Activated CD4-positive, alpha-beta T cell treated with anti-CD3 and anti-CD28 coated beads for 36 hours (primary cell): ENCODE data around the gene UVRAG. TPM values are rescaled to one million over a fixed set of nuclear protein-coding genes. Genes with fewer than 3 reads are reported as not detected.

Experiments used
- ATAC-seq: fragments of 200-7000 bp; cut with Tn5 transposase; one replicate; pipeline ENCODE4 v1.10.0; 2021; ENCODE audit warnings: mild to moderate bottlenecking, moderate library complexity
- CTCF ChIA-PET: fragments of 350-600 bp; sonication (Branson Sonifier 250); formaldehyde crosslinking; loops from one replicate; lab custom pipeline; 2021; ENCODE audit warnings: antibody characterized with exemption; lab: Charles Lee
- POLR2A ChIA-PET: fragments of 350-600 bp; sonication (Branson Sonifier 250); formaldehyde crosslinking; loops from one replicate; lab custom pipeline; 2021; ENCODE audit warnings: antibody characterized with exemption, inconsistent platforms; lab: Charles Lee
- DNase-seq: peaks from one replicate; pipeline ENCODE4 v3.0.0-alpha.2; 2020
- H3K27ac Mint-ChIP-seq: one replicate; pipeline ENCODE4 v1.8.0; 2021; ENCODE audit warnings: mixed read lengths
- H3K27me3 Mint-ChIP-seq: one replicate; pipeline ENCODE4 v1.8.0; 2021; ENCODE audit warnings: mixed read lengths
- H3K36me3 Mint-ChIP-seq: one replicate; pipeline ENCODE4 v1.8.0; 2021; ENCODE audit warnings: low read depth, mixed read lengths
- H3K4me1 Mint-ChIP-seq: one replicate; pipeline ENCODE4 v1.8.0; 2021; ENCODE audit warnings: mixed read lengths
- H3K4me3 Mint-ChIP-seq: one replicate; pipeline ENCODE4 v1.8.0; 2021; ENCODE audit warnings: mild to moderate bottlenecking, moderate library complexity, mixed read lengths
- H3K9me3 Mint-ChIP-seq: one replicate; pipeline ENCODE4 v1.8.0; 2021; ENCODE audit warnings: low read depth, mixed read lengths
- intact Hi-C, 2 experiments: fragments of 100-400 bp; cut with DNase I in 1 of 2; cut with micrococcal nuclease in 1 of 2; formaldehyde crosslinking; loops; one replicate each; pipeline versions ENCODE4 v1.14.2 to v1.15.1; 2022 to 2024; cut with DNase I, micrococcal nuclease
- total RNA-seq, 2 experiments: library from RNA; stranded (reverse); gene quantifications; one replicate each; pipeline ENCODE4 v1.2.3, GENCODE V29; 2021

UVRAG gene
- total RNA-seq, 2 experiments from 2014 or later, result 11.4 to 13.4 TPM

DNA sequence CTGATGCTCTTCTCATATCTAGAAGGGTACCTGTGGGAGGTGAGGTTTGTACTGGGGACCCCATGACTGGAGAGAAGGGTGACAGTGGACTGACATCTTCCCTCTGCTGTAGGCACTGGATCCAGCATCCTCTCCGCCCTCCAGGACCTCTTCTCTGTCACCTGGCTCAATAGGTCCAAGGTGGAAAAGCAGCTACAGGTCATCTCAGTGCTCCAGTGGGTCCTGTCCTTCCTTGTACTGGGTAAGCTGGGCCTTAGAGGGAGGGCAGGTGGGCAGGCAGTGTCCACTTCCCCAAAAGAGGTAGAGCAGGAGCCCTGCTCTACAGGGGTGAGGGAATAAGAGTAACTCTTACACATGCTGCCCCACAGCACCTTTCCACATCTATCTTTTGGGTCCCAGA lies 30.5 kb upstream of the UVRAG start:
- DNase-seq (no peak), ATAC-seq (no peak)
- H3K27me3 Mint-ChIP-seq, result no peaks in the 10 kb centered on the region
- CTCF ChIA-PET, result no interaction called here
- no peaks in the 10 kb centered on the region for H3K4me1 Mint-ChIP-seq
- no peak overlapping the region for H3K4me3 Mint-ChIP-seq
- H3K27ac Mint-ChIP-seq, result no peak overlapping the region
- H3K9me3 Mint-ChIP-seq, result no peaks in the 10 kb centered on the region
- intact Hi-C loops, result no loop called here
- POLR2A ChIA-PET, result no interaction called here
- H3K36me3 Mint-ChIP-seq, result no peaks in the 10 kb centered on the region

DNA sequence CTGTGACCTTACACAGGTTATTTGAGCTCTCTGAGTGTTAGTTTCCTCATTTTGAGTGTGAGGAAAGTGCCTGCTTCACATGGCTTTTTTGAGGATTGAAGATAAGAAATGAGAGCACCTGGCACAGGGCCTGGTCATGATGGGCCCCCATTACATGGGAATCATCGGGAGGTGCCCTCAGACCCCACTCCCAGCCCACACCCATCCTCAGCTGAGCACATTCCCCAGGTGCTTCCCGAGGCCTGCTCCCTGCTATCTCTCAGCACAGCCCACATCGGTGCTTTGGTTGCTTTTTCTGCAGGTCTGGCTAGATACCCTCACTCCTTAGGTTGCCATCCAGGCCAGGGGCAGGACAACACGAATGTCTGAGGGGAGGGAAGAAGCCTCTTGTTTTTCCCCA lies 29.8 kb upstream of the UVRAG start:
- H3K4me3 Mint-ChIP-seq, result no peak overlapping the region

GRCh38 chr11:75786101-75786736 lies 28.8 kb upstream of the UVRAG start:
- no peak overlapping the region for H3K27ac Mint-ChIP-seq
- no peaks in the 10 kb centered on the region for H3K4me1 Mint-ChIP-seq
- no peaks in the 10 kb centered on the region for H3K27me3 Mint-ChIP-seq
- DNase-seq, result no peak
- H3K4me3 Mint-ChIP-seq, result no peak overlapping the region
- no peak for ATAC-seq
- ChIA-PET CTCF (interaction anchor here (0.7 to 0.8 kb wide), 2 partner anchors 17 to 81 kb away, joined by 3 to 4 read pairs; partner anchors contain the start of gene DGAT2), POLR2A (no interaction called here)
- H3K36me3 Mint-ChIP-seq, result no peaks in the 10 kb centered on the region
- intact Hi-C loops, result no loop called here
- no peaks in the 10 kb centered on the region for H3K9me3 Mint-ChIP-seq

More for the DNA sequence above, 29.8 kb upstream of the UVRAG start:
- H3K36me3 Mint-ChIP-seq, result no peaks in the 10 kb centered on the region
- H3K27ac Mint-ChIP-seq, result no peak overlapping the region
- ATAC-seq, result no peak
- no peak for DNase-seq
- ChIA-PET CTCF (no interaction called here), POLR2A (no interaction called here)
- H3K27me3 Mint-ChIP-seq, result no peaks in the 10 kb centered on the region
- H3K9me3 Mint-ChIP-seq, result no peaks in the 10 kb centered on the region
- no peaks in the 10 kb centered on the region for H3K4me1 Mint-ChIP-seq
- intact Hi-C loops, result no loop called here

DNA sequence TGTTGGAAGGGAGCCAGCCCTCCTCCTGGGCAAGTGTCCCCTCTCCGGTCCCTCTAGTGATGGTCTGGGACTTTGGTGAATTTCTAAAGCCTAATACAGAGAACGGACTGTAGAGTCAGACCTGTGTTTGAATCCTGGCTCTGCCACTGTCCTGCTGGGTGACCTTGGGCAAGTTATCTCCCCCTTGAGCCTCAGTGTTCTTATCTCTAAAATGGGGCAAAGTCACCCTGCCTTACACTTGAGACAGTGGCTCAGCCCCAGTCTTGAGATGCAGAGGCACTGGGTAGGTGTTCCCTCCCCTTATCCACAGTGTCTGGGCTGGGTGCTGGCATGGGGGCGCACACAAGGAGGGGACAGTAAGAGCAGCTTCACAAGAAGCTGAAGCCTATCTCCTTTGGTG lies 25.5 kb upstream of the UVRAG start:
- Mint-ChIP-seq H3K36me3 (no peaks in the 10 kb centered on the region), H3K4me1 (no peaks in the 10 kb centered on the region), H3K27me3 (no peaks in the 10 kb centered on the region), H3K9me3 (no peaks in the 10 kb centered on the region), H3K27ac (no peak overlapping the region), H3K4me3 (no peak overlapping the region)
- POLR2A ChIA-PET, result no interaction called here
- DNase-seq, result no peak
- CTCF ChIA-PET, result interaction anchor here (0.7 kb wide), 1 partner anchor 358 kb away, joined by 3 read pairs; no protein-coding TSS in a partner anchor
- no peak for ATAC-seq
- intact Hi-C loops, result no loop called here

- Mint-ChIP-seq H3K9me3 (no peaks in the 10 kb centered on the region), H3K27ac (no peak overlapping the region), H3K27me3 (no peaks in the 10 kb centered on the region), H3K36me3 (no peaks in the 10 kb centered on the region), H3K4me3 (no peak overlapping the region), H3K4me1 (no peaks in the 10 kb centered on the region)
- intact Hi-C loops, result no loop called here
- no peak for DNase-seq
- POLR2A ChIA-PET, result no interaction called here
- CTCF ChIA-PET, result no interaction called here
- no peak for ATAC-seq
These were observed 24.0 kb upstream of the UVRAG start for GRCh38 chr11:75790986-75791385.

GRCh38 chr11:75792127-75792731 lies 22.8 kb upstream of the UVRAG start:
- ATAC-seq (no peak), DNase-seq (no peak)
- H3K4me3 Mint-ChIP-seq, result no peak overlapping the region
- no peaks in the 10 kb centered on the region for H3K36me3 Mint-ChIP-seq
- H3K9me3 Mint-ChIP-seq, result no peaks in the 10 kb centered on the region
- POLR2A ChIA-PET, result interaction anchor here (0.6 kb wide), 1 partner anchor 932 kb away, joined by 3 read pairs; no protein-coding TSS in a partner anchor
- no peaks in the 10 kb centered on the region for H3K4me1 Mint-ChIP-seq
- no peak overlapping the region for H3K27ac Mint-ChIP-seq
- CTCF ChIA-PET, result no interaction called here
- intact Hi-C loops, result no loop called here
- no peaks in the 10 kb centered on the region for H3K27me3 Mint-ChIP-seq

DNA sequence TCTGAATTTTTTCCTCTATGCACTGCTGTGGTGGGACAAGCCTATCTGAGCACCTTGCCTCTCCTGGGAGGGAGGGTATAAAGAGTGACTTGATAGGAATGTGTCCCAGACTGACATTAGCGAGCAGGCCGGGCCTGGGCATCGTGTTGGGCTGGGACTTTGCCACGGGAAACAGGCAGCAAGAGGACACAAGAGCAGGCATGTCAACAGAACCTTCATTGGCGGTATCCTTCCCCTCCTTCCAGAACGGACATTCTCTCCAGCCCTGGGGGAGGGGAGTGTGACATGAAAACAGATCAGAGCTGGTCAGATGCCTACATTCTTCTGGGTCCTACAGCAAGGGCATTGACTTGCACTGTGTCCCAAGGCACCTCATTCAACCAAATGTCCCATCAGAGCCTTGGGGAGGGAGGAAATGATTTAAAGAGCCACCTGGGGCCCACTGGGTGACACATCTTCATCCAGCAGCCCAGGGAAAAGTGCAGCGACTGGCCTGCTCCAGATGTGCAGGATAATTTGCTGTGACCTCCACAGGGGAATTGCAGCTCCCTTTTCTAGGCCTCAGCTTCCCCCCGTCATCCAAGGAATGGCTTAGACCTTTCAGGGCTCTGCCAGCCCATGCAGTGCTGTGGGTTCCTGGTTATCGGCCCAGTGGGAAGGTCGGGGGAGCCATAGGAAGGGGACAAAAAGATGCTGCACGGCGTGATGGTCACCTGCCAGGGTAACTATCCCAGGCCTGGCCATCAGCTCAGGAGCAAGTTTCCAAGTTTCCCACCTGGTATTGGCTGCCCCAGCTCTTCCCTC lies 21.8 kb upstream of the UVRAG start:
- POLR2A ChIA-PET, result interaction anchor here (0.6 kb wide), 1 partner anchor 931 kb away, joined by 3 read pairs; no protein-coding TSS in a partner anchor
- CTCF ChIA-PET, result interaction anchor here (0.5 to 1.5 kb wide), 3 partner anchors 11 to 124 kb away, joined by 3 read pairs; partner anchors contain the start of gene MAP6
- ATAC-seq (no peak), DNase-seq (no peak)
- H3K27me3 Mint-ChIP-seq, result no peaks in the 10 kb centered on the region
- no peak overlapping the region for H3K27ac Mint-ChIP-seq
- no peaks in the 10 kb centered on the region for H3K4me1 Mint-ChIP-seq
- H3K4me3 Mint-ChIP-seq, result no peak overlapping the region
- intact Hi-C loops, result no loop called here
- H3K36me3 Mint-ChIP-seq, result no peaks in the 10 kb centered on the region
- no peaks in the 10 kb centered on the region for H3K9me3 Mint-ChIP-seq

GRCh38 chr11:75793966-75794365 lies 21.0 kb upstream of the UVRAG start:
- no peaks in the 10 kb centered on the region for H3K36me3 Mint-ChIP-seq
- intact Hi-C loops, result no loop called here
- no peak overlapping the region for H3K4me3 Mint-ChIP-seq

DNA sequence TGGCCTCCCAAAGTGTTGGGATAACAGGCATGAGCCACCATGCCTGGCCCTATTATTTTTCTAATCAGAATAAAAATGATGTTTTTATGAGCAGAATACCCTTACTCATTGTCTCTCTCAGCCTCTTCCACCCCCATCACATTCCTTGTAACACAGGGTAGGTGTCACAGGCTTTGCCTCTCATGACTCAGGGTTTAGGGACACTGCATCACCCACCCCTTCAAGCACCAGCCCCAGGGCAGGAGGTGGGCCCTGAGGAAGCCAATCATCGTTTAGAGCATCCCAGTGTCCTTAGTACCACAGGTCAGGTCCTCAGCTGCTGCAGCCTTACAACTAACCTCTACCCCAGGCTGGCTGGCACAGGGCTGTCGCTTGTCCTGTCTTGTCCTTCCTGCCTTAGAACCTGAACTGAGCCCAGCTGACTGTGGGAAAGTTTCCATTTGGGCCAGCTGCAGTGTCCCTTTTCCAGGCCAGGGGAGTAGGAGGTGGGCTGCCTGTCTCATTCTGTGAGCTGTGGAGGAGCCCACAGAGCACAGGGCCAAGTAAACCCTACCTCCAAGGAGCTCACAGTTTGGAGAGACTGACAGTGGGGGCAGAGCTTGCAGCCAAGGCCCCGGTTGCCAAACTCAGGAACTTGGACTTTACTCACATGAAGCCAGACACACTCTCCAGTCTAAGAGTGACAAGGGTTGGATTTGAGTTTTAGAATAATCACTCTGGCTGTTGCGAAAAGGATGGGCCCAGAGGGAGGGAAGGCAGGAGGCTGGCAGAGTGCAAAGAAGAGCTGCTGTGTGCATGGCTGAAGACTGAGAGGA lies 19.5 kb upstream of the UVRAG start:
- Mint-ChIP-seq H3K36me3 (no peaks in the 10 kb centered on the region), H3K27me3 (no peaks in the 10 kb centered on the region), H3K4me3 (no peak overlapping the region), H3K27ac (no peak overlapping the region), H3K4me1 (no peaks in the 10 kb centered on the region), H3K9me3 (no peaks in the 10 kb centered on the region)
- DNase-seq (no peak), ATAC-seq (no peak)
- CTCF ChIA-PET, result interaction anchor here (0.6 to 1.2 kb wide), 4 partner anchors 8 to 1003 kb away, joined by 3 to 7 read pairs (median 3); no protein-coding TSS in a partner anchor
- POLR2A ChIA-PET, result no interaction called here
- intact Hi-C loops, result no loop called here

More at GRCh38 chr11:75793966-75794365, 21.0 kb upstream of the UVRAG start:
- Mint-ChIP-seq H3K4me1 (no peaks in the 10 kb centered on the region), H3K27me3 (no peaks in the 10 kb centered on the region), H3K9me3 (no peaks in the 10 kb centered on the region), H3K27ac (no peak overlapping the region)
- ChIA-PET POLR2A (no interaction called here), CTCF (interaction anchor here (0.6 to 1.5 kb wide), 3 partner anchors 10 to 125 kb away, joined by 3 to 7 read pairs (median 3); partner anchors contain the start of gene MAP6)
- ATAC-seq, result no peak
- DNase-seq, result no peak

- H3K4me3 Mint-ChIP-seq, result no peak overlapping the region
- ChIA-PET POLR2A (no interaction called here), CTCF (interaction anchor here (0.9 kb wide), 1 partner anchor 19 kb away, joined by 3 read pairs; no protein-coding TSS in a partner anchor)
- no peak for DNase-seq
- H3K27ac Mint-ChIP-seq, result no peak overlapping the region
- no peaks in the 10 kb centered on the region for H3K27me3 Mint-ChIP-seq
- intact Hi-C loops, result no loop called here
- H3K9me3 Mint-ChIP-seq, result no peaks in the 10 kb centered on the region
- H3K4me1 Mint-ChIP-seq, result peaks cover 1% of the 10 kb centered on the region
- no peak for ATAC-seq
- no peaks in the 10 kb centered on the region for H3K36me3 Mint-ChIP-seq
These were observed 18.9 kb upstream of the UVRAG start for GRCh38 chr11:75796091-75796435.

GRCh38 chr11:75797116-75797515 lies 17.9 kb upstream of the UVRAG start:
- ATAC-seq (no peak), DNase-seq (no peak)
- Mint-ChIP-seq H3K4me3 (no peak overlapping the region), H3K4me1 (peaks cover 10% of the 10 kb centered on the region), H3K9me3 (no peaks in the 10 kb centered on the region), H3K27me3 (no peaks in the 10 kb centered on the region), H3K27ac (no peak overlapping the region), H3K36me3 (no peaks in the 10 kb centered on the region)
- POLR2A ChIA-PET, result no interaction called here
- CTCF ChIA-PET, result no interaction called here
- intact Hi-C loops, result no loop called here
